Measurements from ENCODE around the gene CXCL1. TPM values are rescaled to one million over a fixed set of nuclear protein-coding genes. Genes with fewer than 3 reads are reported as not detected.
A peak's percentile ranks its signal among the peaks of the same experiment; 100 is the strongest.

CXCL1 gene
- total and polyA plus RNA-seq, 2 donors = 0.42 to 1.5 TPM

DNA sequence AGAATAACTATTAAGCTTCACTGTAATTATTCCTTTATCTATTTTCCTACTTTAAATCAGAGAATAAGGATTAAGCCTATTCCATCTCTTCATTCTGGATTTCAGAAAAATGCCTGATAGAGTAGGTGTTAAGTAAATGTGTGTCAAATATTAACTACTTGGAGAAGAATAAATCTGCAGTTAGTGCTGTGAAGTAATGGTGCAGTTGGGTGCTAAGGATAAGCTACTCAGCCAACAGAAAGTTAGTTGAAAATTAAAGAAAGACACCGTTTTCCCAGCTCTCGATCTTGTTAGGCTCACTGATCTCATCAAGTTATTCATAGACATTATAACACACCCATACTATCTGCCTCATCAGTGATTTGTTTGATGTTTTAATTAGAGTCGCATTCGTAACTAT is 9.0 kb upstream of the CXCL1 start:
- Histone ChIP-seq H3K4me3 (ENCODE audit: low read depth, low read length) (no peak overlapping the region), H3K27ac (ENCODE audit: low read depth) (no peak overlapping the region), H3K4me1 (ENCODE audit: insufficient read depth) (no peaks in the 10 kb centered on the region), H3K36me3 (ENCODE audit: insufficient read depth) (no peaks in the 10 kb centered on the region)
- 48% methylated on average over 4 of the region's 4 CpGs for WGBS
- no peak for DNase-seq (ENCODE audit: extremely low spot score)

DNA sequence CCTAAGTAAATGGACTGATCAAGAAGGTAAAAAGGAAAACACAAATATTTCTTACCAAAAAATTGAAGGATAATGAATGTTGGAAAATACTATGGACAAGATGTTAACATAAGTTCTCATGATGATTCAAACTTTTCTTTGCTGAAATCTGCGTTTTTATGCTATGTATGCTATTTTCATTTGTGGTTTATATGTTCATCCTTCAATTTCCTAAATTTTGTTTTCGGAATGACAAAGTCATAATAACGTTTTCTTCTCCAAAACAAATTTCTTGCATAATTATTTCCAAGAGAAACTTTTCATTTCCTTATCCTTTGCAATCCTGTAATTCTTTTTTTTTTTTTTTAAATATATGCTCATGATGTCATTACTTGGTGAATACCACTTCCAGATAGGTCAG is 8.3 kb upstream of the CXCL1 start:
- Histone ChIP-seq H3K4me1 (ENCODE audit: insufficient read depth) (no peaks in the 10 kb centered on the region), H3K36me3 (ENCODE audit: insufficient read depth) (no peaks in the 10 kb centered on the region), H3K27ac (ENCODE audit: low read depth) (no peak overlapping the region), H3K4me3 (ENCODE audit: low read depth, low read length) (no peak overlapping the region)
- no peak for DNase-seq (ENCODE audit: extremely low spot score)
- WGBS = 85% methylated on average over 3 of the region's 3 CpGs

DNA sequence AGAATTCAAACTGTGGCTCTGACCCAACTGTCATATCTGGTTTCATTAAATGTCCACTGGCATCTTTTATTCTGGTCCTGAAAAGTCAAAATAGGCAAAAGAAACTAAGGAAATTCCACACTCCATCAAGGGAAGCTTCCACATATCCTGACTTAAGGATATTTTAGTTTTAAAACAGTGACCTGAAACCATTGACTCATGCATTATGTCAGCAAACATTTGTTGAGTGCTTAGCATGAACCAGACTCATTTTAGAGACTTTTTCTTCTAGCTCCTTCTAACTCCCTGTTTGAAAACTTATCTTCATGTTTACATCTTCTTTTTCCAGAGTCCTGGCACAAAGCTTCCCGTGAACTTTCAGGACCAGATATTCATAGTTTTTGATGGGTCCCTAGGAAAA is 6.9 kb upstream of the CXCL1 start:
- 31% methylated on average over 1 of the region's 1 CpG for WGBS
- Histone ChIP-seq H3K27ac (ENCODE audit: low read depth) (no peak overlapping the region), H3K4me3 (ENCODE audit: low read depth, low read length) (no peak overlapping the region), H3K4me1 (ENCODE audit: insufficient read depth) (no peaks in the 10 kb centered on the region), H3K36me3 (ENCODE audit: insufficient read depth) (no peaks in the 10 kb centered on the region)
- DNase-seq (ENCODE audit: extremely low spot score) = no peak

DNA sequence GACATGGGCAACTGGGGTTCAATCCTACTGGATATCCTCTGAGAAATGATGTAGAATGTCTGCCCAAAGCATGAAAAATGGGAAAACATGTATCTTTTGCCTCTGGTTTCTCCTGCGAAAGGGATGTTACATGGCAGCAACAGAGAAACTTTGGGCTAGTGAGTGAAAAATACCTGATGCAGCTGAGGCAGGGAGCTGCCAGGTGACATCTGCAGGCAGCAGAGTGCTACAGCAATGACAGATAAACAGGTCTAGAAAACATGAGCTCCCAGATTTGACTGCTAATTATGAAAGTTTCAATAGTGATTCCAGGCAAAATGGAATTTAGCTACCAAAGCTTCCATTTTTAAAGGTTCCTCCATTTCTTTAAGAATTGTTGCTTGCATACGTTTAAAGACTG is 4.8 kb upstream of the CXCL1 start:
- Histone ChIP-seq H3K4me1 (ENCODE audit: insufficient read depth) (no peaks in the 10 kb centered on the region), H3K36me3 (ENCODE audit: insufficient read depth) (no peaks in the 10 kb centered on the region), H3K27ac (ENCODE audit: low read depth) (no peak overlapping the region), H3K4me3 (ENCODE audit: low read depth, low read length) (no peak overlapping the region)
- no peak for DNase-seq (ENCODE audit: extremely low spot score)
- 76% methylated on average over 2 of the region's 2 CpGs for WGBS

DNA sequence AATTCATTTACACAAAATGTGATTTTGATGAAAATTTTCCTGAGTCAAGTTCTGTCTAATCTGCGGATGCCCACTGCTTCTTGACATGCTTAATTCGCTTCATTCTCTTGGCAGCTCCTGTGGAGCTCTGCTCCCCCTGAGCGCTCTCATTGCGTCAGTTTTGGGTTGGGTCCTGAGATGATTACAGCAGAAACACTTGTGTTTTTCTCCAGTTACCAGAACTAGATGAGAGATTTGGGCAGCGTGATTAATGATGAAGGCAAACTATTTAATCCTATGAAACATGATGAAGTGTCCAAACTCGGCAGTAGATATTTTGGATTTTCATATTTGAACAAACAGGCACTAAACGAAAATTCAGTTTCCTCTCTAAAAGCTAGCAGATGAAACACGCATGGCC is 4.2 kb upstream of the CXCL1 start:
- 88% methylated on average over 8 of the region's 8 CpGs for WGBS

DNA sequence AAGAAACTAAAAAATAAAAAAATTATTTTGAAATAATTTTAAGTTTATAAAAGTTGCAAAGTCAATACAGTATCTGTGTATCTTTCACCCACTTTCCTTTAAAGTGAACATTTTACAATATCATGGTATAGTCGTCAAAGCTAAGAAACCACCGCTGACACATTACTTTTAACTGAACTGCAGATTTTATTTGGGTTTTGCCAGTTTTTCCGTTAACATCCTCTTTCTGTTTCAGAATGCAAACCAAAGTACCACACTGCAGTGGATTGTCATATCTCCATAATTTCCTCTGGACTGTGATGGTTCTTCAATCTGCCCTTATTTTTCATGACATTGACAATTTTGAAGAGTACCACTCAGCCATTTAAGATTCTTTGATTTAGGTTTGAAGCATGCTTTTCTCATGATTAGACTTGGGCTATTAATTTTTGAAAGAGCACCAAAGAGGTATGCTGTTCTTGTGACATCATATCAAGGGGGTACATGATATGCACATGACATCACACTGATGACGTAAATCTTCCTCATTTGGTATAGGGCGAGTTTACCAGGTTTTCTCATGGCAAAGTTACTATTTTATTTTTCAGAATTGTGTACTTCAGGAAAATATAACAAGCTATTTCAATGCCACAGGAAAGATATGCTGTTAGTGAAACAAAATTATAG is 3.6 kb upstream of the CXCL1 start:
- WGBS = 72% methylated on average over 5 of the region's 5 CpGs
- Histone ChIP-seq H3K27ac (ENCODE audit: low read depth) (no peak overlapping the region), H3K36me3 (ENCODE audit: insufficient read depth) (no peaks in the 10 kb centered on the region), H3K4me1 (ENCODE audit: insufficient read depth) (no peaks in the 10 kb centered on the region), H3K4me3 (ENCODE audit: low read depth, low read length) (no peak overlapping the region)
- DNase-seq (ENCODE audit: extremely low spot score) = no peak

More for the DNA sequence above, 4.2 kb upstream of the CXCL1 start:
- Histone ChIP-seq H3K4me3 (ENCODE audit: low read depth, low read length) (no peak overlapping the region), H3K36me3 (ENCODE audit: insufficient read depth) (no peaks in the 10 kb centered on the region), H3K27ac (ENCODE audit: low read depth) (no peak overlapping the region), H3K4me1 (ENCODE audit: insufficient read depth) (no peaks in the 10 kb centered on the region)
- no peak for DNase-seq (ENCODE audit: extremely low spot score)

DNA sequence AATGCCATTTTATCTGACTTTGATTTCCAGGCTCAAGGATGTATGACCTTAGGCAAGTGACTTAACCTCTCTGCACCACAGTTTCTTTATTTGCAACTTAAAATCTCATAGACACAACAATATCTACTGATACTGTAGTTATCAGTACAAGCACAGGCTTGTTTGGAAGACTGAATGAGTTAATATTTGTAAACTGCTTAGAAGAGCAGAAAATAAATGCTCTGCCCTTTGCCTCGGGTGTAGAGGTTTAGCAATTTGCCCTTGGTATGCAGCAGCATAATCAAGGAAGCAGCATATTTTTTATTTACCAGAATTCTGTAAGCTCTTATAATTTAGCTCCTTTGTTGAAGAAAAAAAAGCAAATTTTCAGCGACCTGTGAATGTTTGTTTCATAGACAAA is 2.9 kb upstream of the CXCL1 start:
- H3K4me1 ChIP-seq (ENCODE audit: insufficient read depth) = no peaks in the 10 kb centered on the region
- H3K36me3 ChIP-seq (ENCODE audit: insufficient read depth) = no peaks in the 10 kb centered on the region
- no peak overlapping the region for H3K4me3 ChIP-seq (ENCODE audit: low read depth, low read length)
- H3K27ac ChIP-seq (ENCODE audit: low read depth) = no peak overlapping the region
- DNase-seq (ENCODE audit: extremely low spot score) = no peak
- 53% methylated on average over 2 of the region's 2 CpGs for WGBS

DNA sequence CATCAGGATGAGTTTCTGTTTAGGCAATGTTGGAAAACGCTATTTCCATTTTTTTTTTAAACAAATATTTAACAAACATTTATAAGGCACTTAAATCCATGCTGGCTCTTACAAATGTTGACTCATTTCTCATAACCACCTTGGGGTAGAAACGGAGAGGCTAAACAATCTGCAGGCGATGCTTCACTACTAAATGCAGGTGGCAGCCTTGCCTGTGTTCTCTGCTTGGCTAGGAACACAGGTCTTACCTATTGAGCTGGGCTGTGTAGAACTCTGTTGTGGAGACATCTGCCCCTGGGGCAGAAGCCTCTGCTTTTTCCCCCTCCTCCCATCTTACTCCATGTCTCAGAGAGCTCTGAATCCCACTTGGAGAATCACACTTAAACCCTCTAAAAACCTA is 1.4 kb upstream of the CXCL1 start:
- H3K27ac ChIP-seq (ENCODE audit: low read depth) = no peak overlapping the region
- WGBS = 68% methylated on average over 3 of the region's 3 CpGs
- no peaks in the 10 kb centered on the region for H3K4me1 ChIP-seq (ENCODE audit: insufficient read depth)
- no peak for DNase-seq (ENCODE audit: extremely low spot score)
- no peak overlapping the region for H3K4me3 ChIP-seq (ENCODE audit: low read depth, low read length)
- no peaks in the 10 kb centered on the region for H3K36me3 ChIP-seq (ENCODE audit: insufficient read depth)

DNA sequence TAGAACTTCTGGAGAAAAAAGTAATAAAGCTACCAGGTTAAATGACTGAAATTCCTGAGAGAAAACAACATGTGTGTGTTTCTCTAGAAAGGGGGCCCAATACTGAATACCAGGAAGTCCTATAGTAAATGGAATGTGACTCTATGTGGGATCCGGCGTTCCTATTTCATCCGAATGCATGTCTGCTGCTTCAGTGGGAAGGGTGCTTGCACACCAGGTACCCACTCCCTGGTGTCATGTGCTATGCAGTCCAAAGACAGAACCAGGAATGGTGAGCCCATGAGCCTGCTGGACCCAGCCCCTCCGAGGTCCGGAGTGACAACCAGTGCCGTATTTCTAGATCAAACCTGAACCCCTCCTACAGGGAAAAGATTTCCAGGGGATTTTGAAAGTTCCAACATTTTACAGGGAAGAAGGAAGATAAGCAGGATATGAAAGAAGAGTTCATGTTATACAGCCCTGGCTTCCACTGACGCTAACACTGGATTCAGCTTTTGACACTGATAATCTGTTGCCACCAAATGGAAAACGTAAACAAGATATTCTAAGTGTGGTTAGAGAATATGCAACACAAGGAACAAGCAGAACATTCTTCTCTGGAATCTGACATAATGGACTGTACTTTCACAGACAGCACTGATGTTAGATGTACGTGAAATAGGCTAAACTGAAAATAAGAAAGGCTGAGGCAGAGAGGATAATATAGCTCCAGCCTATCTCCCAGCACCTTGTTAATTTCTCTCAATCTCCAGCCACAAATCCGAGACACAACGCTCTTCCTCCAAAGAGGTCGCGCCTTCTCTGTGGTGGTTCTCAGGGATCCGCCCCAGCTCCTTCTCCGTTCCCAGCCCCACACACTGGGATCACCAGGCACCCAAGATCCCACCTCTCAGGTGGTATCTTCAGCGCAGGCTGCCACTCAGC is 725 bp upstream of the CXCL1 start:
- H3K36me3 ChIP-seq (ENCODE audit: insufficient read depth) = no peaks in the 10 kb centered on the region
- peak overlapping the region; percentile 46 for H3K4me3 ChIP-seq (ENCODE audit: low read depth, low read length)
- no peak for DNase-seq (ENCODE audit: extremely low spot score)
- no peak overlapping the region for H3K27ac ChIP-seq (ENCODE audit: low read depth)
- 20% methylated on average over 16 of the region's 16 CpGs for WGBS
- no peaks in the 10 kb centered on the region for H3K4me1 ChIP-seq (ENCODE audit: insufficient read depth)

DNA sequence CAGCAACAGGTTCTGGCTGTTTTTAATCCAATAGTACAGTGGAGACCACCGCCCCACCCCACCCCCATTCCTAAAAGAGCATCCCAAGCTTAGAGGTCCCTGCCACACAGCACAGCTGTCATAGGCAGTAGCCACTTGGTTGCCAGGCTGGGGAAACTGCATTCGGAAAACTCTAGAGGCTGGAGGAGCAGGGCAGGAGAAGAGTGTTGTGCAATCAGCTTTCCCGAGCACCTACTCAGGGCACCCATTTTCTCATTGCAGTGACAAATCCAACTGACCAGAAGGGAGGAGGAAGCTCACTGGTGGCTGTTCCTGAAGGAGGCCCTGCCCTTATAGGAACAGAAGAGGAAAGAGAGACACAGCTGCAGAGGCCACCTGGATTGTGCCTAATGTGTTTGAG is 1.1 kb downstream of the CXCL1 start:
- no peak overlapping the region for H3K4me3 ChIP-seq (ENCODE audit: low read depth, low read length)
- no peaks in the 10 kb centered on the region for H3K36me3 ChIP-seq (ENCODE audit: insufficient read depth)
- H3K27ac ChIP-seq (ENCODE audit: low read depth) = no peak overlapping the region
- DNase-seq (ENCODE audit: extremely low spot score) = no peak
- WGBS = 94% methylated on average over 3 of the region's 3 CpGs
- no peaks in the 10 kb centered on the region for H3K4me1 ChIP-seq (ENCODE audit: insufficient read depth)

DNA sequence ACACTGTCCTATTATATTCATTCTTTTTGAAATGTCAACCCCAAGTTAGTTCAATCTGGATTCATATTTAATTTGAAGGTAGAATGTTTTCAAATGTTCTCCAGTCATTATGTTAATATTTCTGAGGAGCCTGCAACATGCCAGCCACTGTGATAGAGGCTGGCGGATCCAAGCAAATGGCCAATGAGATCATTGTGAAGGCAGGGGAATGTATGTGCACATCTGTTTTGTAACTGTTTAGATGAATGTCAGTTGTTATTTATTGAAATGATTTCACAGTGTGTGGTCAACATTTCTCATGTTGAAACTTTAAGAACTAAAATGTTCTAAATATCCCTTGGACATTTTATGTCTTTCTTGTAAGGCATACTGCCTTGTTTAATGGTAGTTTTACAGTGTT is 1.6 kb downstream of the CXCL1 start:
- 96% methylated on average over 1 of the region's 1 CpG for WGBS
- Histone ChIP-seq H3K36me3 (ENCODE audit: insufficient read depth) (no peaks in the 10 kb centered on the region), H3K4me1 (ENCODE audit: insufficient read depth) (no peaks in the 10 kb centered on the region), H3K4me3 (ENCODE audit: low read depth, low read length) (no peak overlapping the region), H3K27ac (ENCODE audit: low read depth) (no peak overlapping the region)
- no peak for DNase-seq (ENCODE audit: extremely low spot score)

DNA sequence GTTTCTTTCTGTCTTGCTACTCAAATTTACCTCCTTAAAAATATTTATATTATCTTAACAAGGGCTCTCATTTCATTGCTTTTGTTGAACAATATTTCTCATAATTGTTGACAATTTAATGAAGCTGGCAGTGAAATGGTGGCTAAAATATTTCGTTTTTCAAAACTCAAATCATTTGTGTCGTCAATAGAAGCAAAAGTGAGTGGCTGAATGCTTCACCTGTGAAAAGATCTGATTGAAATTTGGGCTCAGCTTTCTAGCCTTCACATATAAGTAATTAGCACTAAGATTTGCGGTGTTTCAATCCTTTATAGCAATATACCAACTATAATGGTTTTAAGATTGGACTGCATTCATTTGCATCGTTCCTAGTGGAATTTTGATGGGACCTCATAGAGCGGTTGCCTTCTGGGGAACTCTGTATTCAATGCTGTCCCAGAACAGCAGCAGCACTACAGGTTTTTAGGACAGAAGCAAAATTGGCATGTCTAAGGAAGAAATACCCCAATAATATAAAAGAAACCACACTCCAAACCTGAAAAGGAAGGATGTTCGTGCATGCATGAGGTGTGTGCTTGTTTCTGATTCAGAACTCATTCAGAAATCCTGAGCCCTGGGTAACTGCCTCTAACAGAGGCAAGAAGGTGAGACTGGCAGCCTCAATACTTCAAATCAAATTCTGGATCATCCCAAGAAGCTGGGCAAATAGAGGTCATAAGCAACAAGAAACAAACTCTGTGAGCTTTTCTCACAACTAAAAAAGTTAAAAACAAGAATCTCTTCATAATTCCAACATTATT is 2.5 kb downstream of the CXCL1 start:
- Histone ChIP-seq H3K4me3 (ENCODE audit: low read depth, low read length) (no peak overlapping the region), H3K36me3 (ENCODE audit: insufficient read depth) (no peaks in the 10 kb centered on the region), H3K27ac (ENCODE audit: low read depth) (no peak overlapping the region), H3K4me1 (ENCODE audit: insufficient read depth) (no peaks in the 10 kb centered on the region)
- DNase-seq (ENCODE audit: extremely low spot score) = no peak
- 90% methylated on average over 6 of the region's 6 CpGs for WGBS

DNA sequence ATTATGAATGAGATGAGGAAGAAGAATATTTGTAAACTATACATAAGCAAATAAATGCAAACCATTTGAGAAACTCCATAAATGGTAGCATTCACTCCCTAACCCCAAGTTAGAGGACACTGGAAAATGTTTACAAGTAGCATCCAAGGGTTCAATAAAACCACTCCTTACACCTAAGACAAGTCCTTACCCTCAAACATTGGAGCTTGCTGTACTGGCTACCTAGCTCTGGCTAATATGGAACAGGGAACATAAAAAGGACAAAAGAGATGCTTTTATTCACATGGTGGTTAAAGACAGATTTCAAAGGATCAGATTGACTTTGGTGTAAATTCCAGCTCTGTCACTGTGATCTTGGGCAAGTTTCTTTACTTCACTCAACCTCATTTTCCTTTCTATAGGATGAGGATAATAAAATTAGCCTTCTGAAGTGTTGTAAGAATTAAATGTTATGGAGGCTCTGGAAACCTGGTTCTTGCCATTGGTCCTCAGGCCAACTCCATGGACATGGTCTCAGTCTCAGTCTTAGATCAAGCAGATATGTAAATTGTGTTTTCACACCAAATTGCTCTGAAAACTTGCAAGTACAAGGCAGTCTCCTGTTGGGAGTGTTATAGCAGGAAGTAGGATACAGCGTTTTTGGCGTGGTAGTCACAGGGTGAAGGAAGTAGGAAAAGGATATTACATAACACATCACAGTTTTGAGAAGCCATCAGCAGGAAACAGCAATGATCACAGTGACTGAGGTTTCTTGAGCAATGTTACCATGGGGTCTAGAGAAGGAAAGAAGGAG is 3.3 kb downstream of the CXCL1 start:
- no peaks in the 10 kb centered on the region for H3K36me3 ChIP-seq (ENCODE audit: insufficient read depth)
- WGBS = 68% methylated on average over 2 of the region's 2 CpGs
- no peak overlapping the region for H3K4me3 ChIP-seq (ENCODE audit: low read depth, low read length)
- no peaks in the 10 kb centered on the region for H3K4me1 ChIP-seq (ENCODE audit: insufficient read depth)
- no peak overlapping the region for H3K27ac ChIP-seq (ENCODE audit: low read depth)
- no peak for DNase-seq (ENCODE audit: extremely low spot score)
